HT1080 (cell line): Measurements from ENCODE around the gene SPTLC1. TPM values are rescaled to one million over a fixed set of nuclear protein-coding genes. Genes with fewer than 3 reads are reported as not detected.
A peak's percentile ranks its signal among the peaks of the same experiment; 100 is the strongest.
"Not testable (repeated sequence)": the region's sequence is repeated elsewhere in the genome, so short reads cannot be mapped to it uniquely, and the experiment has no call there.

Experiments used
- DNase-seq: peaks from one replicate; pipeline ENCODE4 v3.0.0-alpha.2; 2015; ENCODE audit warnings: low read depth
- polyA plus RNA-seq, 2 experiments: library from polyadenylated mRNA; depleted of rRNA; stranded (reverse); fragments of >200 nt; gene quantifications; 2 replicates each; pipeline ENCODE4 v1.2.3, GENCODE V29; 2015
- total RNA-seq: library from RNA; depleted of rRNA; stranded (reverse); fragments of >200 nt; shearing (Covaris generic); gene quantifications from 2 replicates; pipeline ENCODE4 v1.2.3, GENCODE V29; 2014; rRNA removed

The SPTLC1 gene, protein sequence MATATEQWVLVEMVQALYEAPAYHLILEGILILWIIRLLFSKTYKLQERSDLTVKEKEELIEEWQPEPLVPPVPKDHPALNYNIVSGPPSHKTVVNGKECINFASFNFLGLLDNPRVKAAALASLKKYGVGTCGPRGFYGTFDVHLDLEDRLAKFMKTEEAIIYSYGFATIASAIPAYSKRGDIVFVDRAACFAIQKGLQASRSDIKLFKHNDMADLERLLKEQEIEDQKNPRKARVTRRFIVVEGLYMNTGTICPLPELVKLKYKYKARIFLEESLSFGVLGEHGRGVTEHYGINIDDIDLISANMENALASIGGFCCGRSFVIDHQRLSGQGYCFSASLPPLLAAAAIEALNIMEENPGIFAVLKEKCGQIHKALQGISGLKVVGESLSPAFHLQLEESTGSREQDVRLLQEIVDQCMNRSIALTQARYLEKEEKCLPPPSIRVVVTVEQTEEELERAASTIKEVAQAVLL
- total RNA-seq = 58.7 and 64.9 TPM in 2 replicates
- polyA plus RNA-seq (2015; cell fraction: cytosol; rRNA removed) = 62.5 and 69.3 TPM in 2 replicates
- polyA plus RNA-seq (2015; cell fraction: nucleus; rRNA removed) = 121 and 139 TPM in 2 replicates

DNA sequence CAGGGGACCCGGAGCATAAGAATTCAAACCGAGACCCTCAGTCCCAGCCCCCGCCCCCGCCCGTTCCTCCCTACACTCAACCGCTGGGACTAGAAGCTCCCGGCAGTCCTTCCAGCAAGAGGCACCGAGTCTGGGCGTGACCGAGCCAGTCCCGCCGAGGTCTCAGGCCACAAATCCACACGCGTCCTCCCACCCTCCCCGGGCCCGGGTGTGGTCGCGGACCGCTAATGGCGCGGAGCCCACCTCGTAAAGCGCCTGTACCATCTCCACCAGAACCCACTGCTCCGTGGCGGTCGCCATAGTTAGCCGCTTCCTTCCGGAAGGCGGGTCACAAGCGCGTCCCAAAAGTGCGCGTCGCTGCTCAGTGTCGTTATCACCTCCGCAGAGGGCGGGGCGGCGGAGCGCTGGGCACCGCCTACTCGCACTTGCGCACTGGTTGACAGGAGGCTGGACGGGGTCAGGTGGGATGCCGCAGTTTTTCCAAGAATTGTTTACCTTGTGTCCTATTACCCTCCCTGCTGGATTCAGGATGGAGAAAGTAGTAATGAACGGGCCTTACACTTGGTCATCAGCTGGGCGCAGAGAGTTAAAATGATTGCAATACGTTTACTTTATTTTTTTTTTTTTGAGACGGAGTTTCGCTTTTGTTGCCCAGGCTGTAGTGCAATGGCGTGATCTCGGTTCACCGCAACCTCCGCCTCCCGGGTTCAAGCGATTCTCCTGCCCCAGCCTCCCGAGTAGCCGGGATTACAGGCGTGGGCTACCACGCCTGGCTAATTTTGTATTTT lies at the start of gene SPTLC1:
Gene SPTLC1, minus strand, starts transcription at position 343 of the 788 bp plus-strand sequence. Its CDS starts 43 bp downstream, at position 300.
- DNase-seq = peak; percentile 93

DNA sequence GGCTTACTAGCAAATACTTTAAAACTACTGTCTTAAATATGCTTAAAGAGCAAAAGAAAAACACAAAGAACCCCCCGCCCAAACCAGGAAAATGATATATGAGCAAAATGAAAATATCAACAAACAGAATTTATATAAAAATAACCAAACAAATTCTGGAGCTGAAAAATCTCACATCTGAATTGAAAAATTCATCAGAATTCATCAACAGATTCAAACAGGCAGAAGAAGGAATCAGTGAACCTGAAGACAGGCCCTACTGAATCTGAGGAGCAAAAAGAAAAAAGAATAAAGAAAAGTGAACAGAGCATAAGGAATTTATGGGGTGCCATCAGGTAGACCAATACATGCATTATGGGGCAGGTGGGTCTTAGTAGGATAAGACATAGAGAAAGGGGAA lies 49.8 kb upstream of the SPTLC1 start:
- DNase-seq = no peak

DNA sequence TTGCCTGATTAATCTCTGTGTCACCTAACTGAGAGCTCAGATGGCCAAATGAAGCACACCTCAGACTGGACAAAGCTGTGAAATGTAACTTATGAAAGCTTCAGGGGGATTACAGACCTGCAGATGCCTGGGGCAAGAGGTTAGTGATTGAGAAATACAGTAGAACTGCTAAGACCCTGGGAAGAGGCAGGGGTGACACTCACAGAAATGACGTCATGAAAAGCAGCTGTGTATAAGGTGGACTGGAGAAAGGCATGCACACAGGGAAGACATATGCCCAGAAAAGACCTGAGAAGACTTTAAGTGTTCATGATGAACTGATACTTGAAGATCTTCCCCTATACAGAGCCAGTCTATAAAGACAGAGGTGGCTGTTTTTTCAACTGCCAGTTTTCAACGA lies 49.3 kb upstream of the SPTLC1 start:
- no peak for DNase-seq

DNA sequence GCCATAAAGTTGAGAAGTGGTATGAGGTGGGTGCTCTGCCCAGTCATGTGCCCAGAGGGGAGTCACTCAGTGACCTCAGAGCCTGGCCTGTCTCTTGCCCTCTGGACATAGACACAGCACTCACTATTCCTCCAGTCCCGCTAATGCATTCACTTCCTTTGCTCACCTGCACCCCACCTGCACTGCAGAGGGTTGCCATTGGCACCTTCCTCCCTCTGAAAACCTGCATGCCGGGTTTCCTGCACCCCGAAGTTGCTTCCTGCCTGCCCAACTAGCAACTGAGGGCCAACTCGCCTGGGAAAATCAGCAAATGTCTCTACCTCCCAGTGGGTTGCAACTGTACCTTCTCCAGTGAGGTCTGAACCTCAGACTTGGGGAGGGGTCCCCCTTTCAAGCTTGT lies 48.1 kb upstream of the SPTLC1 start:
- DNase-seq = no peak

DNA sequence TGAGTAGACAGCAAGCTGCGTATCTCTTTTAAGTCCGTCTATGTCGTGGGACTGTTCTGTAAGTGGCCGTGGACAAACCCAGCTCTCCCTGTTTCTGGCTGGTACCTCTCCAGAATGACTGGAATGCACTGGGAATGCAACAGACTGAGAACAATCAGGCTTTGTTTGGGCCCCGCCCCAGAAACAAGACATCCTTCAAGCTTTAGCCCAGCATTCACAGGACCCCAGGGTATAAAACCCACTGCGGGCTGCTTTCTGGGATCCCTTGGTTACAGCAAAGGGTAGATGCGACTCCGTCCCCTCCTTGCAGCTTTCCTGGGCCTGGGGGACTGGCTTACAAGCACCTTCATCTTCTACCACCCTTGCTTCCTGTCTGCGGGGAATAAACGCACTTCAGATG lies 45.6 kb upstream of the SPTLC1 start:
- DNase-seq = no peak

DNA sequence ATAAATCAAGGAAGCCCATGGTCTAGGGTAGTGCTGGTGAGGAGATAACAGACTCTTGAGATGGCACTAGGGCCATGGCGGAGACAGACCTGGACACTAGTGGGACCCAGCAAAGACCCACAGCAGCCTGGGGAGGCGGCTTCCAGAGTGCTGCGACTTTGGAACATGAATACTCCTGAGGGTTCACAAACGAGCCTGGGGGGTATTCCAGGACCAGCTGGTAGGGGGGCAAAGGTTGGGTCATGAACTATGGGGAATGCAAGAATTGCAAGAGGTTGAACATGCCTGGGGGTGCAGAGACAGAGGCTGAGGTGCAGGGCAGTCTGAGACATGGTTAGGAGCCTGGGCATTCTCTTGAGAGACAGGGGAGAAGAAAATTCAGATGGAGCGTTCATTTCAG lies 43.8 kb upstream of the SPTLC1 start:
- DNase-seq = no peak

DNA sequence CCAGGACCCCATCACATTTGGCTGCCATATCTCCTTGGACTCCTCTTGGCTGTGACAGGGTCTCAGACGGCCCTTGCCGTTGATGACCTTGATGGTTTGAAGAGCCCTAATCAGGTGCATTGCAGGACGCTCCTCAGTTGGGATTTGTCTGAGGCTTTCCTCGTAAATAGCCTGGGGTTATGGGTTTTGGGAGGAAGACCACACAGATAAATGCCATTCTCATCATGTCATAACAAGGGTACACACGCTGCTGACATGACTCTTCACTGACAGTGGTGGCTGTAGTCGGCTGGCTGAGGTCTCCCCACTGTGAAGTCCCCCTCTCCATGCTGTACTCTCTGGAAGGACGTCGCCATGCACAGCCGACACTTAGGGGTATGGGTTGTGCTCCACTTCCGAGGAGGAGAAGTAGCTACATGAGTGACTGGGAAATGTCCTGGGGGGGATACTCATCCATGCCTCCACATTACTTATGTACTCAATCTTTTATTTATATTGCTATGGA lies 42.9 kb upstream of the SPTLC1 start:
- DNase-seq = no peak

DNA sequence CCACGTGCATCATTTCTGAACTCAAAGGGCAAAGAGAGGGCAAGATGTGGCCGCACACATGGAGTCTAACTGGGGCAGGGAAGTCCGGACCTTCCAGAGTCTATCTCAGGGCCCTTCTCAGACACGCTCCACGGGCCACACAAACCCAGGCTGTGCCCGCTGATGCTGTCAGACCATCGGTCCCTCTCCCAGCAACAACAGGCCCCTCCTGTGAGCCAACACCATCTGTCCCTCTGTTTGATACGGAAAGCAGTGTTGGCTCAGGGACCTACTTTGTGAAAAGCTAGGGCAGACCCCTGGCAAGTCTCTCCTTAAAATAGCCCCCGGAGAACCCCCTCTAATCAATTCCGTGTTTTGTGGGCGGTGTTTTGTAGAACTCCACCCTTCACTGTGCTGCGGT lies 40.5 kb upstream of the SPTLC1 start:
- DNase-seq = not testable (repeated sequence)

DNA sequence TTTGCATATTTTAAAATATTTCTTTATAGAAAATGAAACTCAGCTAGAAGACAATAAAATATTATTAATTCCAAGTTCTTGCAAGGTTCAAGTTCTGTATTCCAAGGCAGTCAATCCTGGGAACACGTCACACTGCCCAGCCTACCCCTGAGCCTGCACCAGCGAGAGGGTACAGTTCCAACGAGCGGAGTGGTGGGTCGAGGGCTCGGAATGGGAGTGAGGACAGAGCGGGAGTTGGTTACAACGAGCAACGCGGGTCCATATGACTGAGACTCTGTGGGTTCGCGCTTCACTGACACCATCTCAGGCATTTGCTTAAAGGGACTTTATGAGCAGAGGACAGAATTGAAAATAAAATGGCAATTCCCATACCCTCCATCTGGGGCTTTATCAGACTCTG lies 40.0 kb upstream of the SPTLC1 start:
- DNase-seq = no peak

DNA sequence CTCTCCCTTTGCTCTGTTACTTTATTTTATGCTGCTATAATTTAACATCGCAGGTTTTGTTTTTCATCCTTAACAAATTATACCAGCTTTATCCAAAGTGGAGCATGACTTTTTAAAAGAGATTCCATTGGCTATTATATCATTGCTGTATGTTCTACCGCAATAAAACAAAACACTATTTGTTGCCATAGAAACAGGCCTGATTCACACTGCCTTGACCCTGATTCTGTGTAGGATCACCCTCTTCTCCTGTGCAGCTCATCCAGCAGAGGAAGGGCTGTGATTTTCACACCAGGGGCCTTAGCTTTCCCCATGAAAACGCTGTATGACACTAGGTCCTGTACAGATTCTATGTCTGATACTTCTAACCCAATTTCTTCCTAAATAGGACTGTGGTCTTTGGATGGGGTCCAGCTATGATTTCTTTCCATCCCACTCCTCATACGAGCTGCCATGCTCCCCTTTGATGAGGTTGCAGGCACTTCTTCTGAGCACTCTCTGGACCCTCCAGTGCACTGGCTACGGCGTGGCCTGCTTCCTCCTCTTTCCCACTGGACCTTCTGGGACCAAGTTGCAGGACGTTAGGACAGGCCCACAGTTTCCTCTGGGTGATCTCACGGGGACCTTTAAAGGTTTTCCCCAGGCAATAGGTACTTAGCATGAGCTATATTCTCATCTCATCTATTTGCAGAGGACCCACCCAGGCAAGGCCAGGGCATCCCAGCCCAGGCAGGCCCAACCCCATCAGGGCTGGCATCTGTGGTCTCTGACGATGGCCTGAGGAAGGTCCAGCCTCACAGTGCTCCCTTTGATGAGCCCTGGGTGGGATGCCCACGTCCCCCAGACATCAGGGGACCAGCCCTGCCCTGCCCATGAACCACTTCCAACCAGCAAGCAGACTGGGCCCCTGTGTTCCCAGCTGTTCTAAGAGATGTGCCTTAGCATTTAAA lies 38.5 kb upstream of the SPTLC1 start:
- peak; percentile 89 for DNase-seq

DNA sequence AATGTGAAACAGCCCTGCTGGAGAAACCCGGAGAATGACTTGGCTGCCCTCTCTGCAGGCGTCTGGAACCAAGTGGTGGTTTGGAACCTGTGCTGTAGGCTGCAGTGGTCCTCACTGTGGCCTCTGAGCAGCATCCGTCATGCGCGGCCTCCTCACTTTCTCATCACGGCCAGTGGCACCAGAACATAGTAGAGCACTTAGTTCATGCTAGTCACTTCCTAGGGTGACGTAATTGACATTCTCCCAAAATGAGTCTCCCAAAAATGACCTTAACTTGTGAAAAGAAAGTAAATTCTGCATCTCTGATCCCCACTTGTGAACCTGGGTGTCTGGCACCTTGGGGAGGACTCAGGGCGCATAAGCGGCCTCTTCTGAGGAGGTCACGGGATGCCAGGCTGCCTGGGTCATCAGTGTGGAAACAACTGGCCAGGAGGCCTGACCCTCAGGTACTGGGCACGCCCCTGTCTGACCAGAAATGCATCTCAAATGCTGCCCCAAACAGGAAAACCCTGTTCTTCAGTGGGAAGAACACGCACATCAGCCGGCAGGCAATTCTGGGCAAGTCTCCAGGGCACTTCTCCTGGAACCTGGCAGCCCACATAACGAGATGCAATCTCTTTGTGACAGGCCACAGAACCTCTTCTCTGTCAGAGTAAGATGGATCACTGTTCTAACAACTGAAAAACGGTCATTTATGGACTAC lies 36.6 kb upstream of the SPTLC1 start:
- peak; percentile 83 for DNase-seq

DNA sequence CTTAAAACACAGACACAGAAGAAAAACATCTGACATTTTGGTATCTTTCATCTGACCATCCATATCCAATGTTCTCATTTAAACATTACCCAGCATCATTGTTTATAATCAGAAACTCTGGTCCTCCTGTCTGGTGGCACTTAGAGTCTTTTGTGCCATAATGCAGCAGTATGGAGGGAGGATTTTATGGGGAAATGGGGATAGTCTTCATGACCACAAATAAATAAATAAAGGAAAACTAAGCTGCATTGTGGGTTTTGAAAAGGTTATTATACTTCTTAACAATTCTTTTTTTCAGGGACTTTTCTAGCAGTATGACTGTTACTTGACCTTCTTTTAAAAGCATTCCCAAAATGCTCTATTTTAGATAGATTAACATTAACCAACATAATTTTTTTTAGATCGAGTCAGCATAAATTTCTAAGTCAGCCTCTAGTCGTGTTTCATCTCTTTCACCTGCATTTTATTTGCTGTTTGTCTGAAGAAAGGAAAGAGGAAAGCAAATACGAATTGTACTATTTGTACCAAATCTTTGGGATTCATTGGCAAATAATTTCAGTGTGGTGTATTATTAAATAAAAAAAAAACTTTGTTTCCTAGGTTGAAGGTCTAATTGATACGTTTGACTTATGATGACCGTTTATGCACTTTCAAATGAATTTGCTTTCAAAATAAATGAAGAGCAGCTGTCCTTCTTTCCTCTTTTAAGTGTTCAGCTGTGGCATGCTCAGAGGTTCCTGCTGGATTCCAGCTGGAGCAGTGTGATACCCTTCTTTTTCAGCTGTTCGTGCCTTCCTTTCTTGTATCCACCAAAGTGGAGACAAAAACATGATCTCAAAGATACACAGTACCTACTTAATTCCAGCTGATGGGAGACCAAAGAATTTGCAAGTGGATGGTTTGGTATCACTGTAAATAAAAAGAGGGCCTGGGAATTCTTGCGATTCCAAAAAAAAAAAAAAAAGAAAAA lies 35.6 kb upstream of the SPTLC1 start:
- DNase-seq = not testable (repeated sequence)

DNA sequence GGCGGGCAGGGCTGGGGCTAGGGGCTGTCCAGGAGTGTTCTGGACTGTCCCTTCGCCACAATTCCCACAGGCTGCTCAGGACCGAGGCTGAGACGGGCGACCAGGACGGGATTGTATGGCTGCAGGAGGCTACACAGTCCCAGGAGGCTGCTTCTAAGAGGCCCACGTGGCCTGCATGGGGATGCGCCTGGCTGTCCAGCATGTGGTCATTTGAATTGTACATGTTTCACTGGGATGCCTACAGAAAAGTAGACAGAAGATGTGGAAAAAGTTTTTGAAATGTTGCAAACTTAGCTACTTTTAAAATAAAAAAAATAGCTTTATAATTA lies 32.6 kb upstream of the SPTLC1 start:
- DNase-seq = no peak

DNA sequence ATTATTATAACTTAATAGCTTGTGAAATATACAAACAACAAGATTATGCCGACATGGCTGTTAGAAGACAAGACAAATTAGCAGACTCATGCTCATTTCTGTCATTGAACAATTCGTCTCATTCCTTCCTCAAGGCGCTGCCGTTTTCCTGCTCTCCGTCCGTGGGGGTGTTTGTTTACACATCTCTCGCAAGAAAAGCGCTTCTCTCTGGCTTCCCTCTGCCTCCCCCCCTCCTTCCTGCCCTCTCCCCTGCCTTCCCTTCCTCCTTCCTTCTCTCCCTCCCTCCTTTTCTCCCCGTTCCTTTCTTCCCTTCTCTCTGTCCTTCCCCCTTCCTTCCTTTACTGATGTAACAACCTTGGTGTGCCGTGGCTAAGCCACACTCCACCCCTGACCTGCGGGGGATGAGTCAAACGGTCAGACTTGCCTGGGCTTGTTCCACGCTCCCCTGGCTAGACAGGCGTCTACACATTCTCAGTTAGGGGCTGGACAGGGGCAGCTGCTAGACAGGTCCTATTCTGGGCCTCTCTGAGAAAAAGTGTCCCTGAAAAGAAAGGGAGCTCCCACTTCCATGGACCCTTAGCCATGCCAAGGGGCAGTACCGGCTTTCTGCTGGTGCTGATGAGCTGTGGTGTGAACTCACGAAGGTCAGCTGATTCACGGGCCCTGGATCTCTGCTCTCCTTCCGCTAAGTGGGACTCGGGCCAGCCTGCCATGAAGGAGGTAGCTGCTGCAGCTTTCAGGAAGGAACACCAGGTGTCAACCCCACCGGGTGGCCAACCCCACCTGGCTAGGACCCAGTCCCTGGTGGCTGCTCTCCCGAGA lies 32.0 kb upstream of the SPTLC1 start:
- DNase-seq = peak; percentile 94

DNA sequence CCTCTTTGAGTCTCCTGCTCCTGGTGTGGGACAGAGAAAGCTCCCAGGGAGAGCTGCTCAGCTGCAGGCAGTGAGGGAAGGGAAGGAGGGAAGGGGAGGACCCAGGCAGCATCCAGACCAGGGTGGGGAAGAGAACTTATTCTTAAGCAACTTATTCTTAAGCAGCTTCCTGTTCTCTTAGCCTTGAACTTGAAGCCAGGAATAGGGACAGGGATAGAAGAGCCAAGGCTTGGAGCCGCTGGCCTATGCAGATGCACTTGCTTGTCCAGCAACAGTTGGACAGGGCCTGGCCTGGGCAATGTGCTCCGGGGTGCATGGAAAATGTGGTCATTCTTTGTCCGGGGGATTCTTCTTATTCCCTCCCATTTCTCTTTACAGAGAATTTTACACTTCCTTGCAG lies 31.4 kb upstream of the SPTLC1 start:
- no peak for DNase-seq

DNA sequence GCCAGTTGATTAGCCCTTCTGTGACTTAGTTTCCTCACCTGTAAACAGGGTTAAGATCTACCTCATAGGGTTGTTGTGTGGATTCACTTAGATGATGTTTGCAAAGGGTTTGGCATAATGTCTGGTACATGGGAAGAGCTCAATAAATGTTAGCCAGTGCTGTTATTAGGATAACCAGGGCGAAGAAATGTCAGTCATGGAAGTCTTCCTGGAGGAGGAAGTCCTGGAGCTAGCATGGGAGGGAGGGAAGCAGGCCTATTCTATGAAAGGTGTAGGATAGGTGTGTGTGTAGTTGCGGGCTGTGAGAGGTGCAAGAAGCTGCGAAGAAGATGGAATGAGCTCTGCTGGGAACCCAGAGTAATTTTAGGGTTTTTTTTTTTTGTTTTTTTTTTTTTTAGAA lies 30.6 kb upstream of the SPTLC1 start:
- DNase-seq = not testable (repeated sequence)

DNA sequence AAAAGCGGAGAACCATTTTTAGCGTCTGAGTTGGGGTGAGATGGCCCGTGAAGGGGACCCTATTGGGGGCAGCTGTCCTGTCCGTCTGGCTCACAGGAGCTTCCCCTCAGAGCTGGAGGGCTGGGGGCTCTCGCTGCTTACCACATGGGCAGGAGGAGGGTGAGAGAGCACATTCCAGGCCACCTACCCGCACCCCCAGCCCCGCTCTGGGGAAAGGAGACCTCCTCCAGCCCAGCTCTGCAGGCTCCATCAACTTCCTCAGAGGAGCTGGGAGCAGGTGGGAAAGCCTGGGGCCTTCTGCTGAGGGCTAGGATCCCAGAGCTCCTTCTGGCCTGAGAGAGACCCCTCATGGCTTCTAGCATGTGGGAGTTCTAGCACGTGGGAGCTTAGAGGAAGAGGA lies 27.1 kb upstream of the SPTLC1 start:
- no peak for DNase-seq
